Right lobe of liver (tissue), 6 donors: ENCODE data around the gene ANKH. TPM values are rescaled to one million over a fixed set of nuclear protein-coding genes. Genes with fewer than 3 reads are reported as not detected.
A peak's percentile ranks its signal among the peaks of the same experiment; 100 is the strongest.

Source experiments
- ATAC-seq, 4 donors: fragments of 200-7000 bp; cut with Tn5 transposase; one replicate each; pipeline ENCODE4 v1.9.1; 2020; ENCODE audit warnings: mild to moderate bottlenecking in 4 of 4, moderate library complexity in 4 of 4
- DNase-seq, 3 donors: peaks; one replicate each; pipeline ENCODE4 v3.0.0-alpha.2; 2020
- H3K27ac ChIP-seq, 3 donors: fragments of 200-600 bp; one replicate each; pipeline ENCODE4 v1.8.0; 2022
- H3K27me3 ChIP-seq, 2 donors: fragments of 200-600 bp; one replicate each; pipeline ENCODE4 v1.8.0; 2022
- H3K36me3 ChIP-seq, 4 donors: fragments of 200-600 bp; sonication (generic) in 1 of 4; one replicate each; pipeline versions ENCODE4 v1.5.1 to v1.8.0; 2017 to 2022; ENCODE audit warnings: control low read depth in 1 of 4
- H3K4me1 ChIP-seq, 4 donors: fragments of 200-600 bp; sonication (generic) in 1 of 4; one replicate each; pipeline versions ENCODE4 v1.5.1 to v1.8.0; 2017 to 2022; ENCODE audit warnings: control low read depth in 1 of 4
- H3K4me3 ChIP-seq, 3 donors: fragments of 200-600 bp; one replicate each; pipeline ENCODE4 v1.8.0; 2022
- H3K9me3 ChIP-seq, 4 donors: fragments of 200-600 bp; sonication (generic) in 1 of 4; one replicate each; pipeline versions ENCODE4 v1.5.1 to v1.8.0; 2017 to 2022; ENCODE audit warnings: control low read depth in 1 of 4
- POLR2A ChIP-seq: fragments of 450-650 bp; IDR thresholded peaks from one replicate; pipeline ENCODE4 v1.6.1; 2017; ENCODE audit warnings: antibody characterized with exemption, mild to moderate bottlenecking
- WGBS: methylation state at CpG from one replicate; pipeline ENCODE4 v1.1.6; 2018; ENCODE audit warnings: low coverage, low lambda C conversion rate; ENCODE audit not compliant: insufficient coverage; ENCODE audit errors: missing lambda C conversion rate; 5-methylcytosine and 5-hydroxymethylcytosine counted together
- intact Hi-C, 2 donors: fragments of 100-400 bp; cut with DNase I; formaldehyde crosslinking; loops; one replicate each; pipeline versions ENCODE4 v1.11.2 to v1.14.1; 2022
- total RNA-seq, 6 experiments: library from RNA; depleted of rRNA in 2 of 6; stranded (reverse); fragments of >200 nt in 2 of 6; fragmentation: NEBNext Ultra II Directional in 3 of 6; extraction: Animal tissue kit (Norgen Biotek cat#: 25700) in 3 of 6; gene quantifications; one replicate each; pipeline versions ENCODE4 v1.1.0 to v1.2.4, GENCODE V29; 2016 to 2023
- TF ChIP-seq, protein P1 (sequence below), 4 donors: fragments of 200-600 bp in 3 of 4; fragments of 450-650 bp in 1 of 4; IDR thresholded peaks; one replicate each; pipeline versions ENCODE4 v1.5.1 to v1.8.0; 2016 to 2022; ENCODE audit warnings: antibody characterized with exemption in 4 of 4, mild to moderate bottlenecking in 2 of 4
- donor health status: DM: no; HTN: yes; CAD: no.
- donor health status: DM: no; HTN: no; CAD: no.
- donor health status: DM: no; HTN: no; CAD: no.
- donor health status: DM: no; HTN: yes; CAD: no.
- donor health status: DM: no; HTN: yes; CAD: no.

Gene ANKH
- total RNA-seq, 6 experiments from 2014 or later, result 38.5 to 121 (median 61.9) TPM

DNA sequence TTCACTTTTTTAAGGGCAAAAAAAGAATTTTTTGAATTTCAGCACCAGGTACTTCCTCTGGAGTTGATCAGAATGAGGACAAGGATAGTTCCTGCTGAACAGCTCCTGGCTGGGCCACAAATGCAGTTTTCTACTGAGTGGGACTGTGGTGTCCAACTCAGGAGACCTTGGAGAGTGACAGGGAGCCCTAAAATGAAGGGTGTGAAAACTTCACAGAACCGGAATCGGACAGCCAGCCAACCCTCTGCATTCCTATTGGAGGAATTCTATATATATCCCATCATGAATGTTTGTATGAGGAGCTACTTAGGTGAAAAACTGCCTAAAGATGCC lies 40.6 kb downstream of the ANKH start:
- ATAC-seq (peak in 2 of 4 donors; percentile 5 to 6), DNase-seq (no peak)
- H3K27ac ChIP-seq, result peak overlapping the region in 1 of 3 donors; percentile 30
- WGBS, result no CpG with 5 or more reads among the region's 2 CpGs
- intact Hi-C loops, result no loop called here
- TF ChIP-seq POLR2A, result no peak
- TF ChIP-seq, protein P1, sequence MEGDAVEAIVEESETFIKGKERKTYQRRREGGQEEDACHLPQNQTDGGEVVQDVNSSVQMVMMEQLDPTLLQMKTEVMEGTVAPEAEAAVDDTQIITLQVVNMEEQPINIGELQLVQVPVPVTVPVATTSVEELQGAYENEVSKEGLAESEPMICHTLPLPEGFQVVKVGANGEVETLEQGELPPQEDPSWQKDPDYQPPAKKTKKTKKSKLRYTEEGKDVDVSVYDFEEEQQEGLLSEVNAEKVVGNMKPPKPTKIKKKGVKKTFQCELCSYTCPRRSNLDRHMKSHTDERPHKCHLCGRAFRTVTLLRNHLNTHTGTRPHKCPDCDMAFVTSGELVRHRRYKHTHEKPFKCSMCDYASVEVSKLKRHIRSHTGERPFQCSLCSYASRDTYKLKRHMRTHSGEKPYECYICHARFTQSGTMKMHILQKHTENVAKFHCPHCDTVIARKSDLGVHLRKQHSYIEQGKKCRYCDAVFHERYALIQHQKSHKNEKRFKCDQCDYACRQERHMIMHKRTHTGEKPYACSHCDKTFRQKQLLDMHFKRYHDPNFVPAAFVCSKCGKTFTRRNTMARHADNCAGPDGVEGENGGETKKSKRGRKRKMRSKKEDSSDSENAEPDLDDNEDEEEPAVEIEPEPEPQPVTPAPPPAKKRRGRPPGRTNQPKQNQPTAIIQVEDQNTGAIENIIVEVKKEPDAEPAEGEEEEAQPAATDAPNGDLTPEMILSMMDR (IDR thresholded peaks at IDR 0.05), result no peak
- no peaks in the 10 kb centered on the region for H3K27me3 ChIP-seq
- peaks cover 0 to 25% (median 5%) of the 10 kb centered on the region in 4 donors for H3K4me1 ChIP-seq
- H3K9me3 ChIP-seq, result no peaks in the 10 kb centered on the region
- H3K36me3 ChIP-seq, result no peaks in the 10 kb centered on the region
- H3K4me3 ChIP-seq, result no peak overlapping the region

DNA sequence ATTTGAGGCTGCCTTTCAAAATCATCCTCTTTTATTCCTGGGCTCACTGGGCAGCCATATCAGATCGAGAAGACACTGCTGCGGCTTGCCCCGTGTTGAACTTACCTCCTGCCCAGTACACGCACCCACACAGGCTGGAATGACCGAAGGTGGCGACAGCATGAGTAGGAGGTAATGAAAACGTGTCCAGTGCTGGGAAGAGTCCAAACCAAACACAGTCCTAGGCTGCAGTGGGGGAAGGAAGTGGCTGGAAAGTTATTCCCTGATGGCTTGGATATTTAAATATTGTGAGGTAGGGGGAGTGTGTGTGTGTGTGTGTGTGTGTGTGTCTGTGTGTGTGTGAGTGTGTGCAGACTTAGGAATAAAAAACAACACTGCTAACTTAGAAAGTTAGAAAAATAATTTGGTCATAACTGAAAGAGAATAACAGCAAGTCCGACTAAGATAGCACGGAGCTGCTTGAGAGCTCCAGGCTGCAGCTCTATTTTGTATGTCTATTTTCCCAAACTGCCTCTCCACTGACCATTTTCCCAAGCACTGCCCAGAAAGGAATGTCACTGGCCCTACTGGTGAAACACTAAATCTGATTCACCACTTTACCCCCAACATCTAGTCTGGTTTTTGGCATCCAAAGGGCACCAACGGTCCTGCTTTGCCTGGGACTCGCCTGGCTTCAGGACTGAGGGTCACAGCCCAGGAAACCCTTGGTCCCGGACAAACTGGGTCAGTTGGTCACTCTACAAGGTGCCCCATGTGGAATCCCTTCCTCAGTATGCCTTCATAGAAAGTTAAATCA lies 41.2 kb downstream of the ANKH start:
- DNase-seq (peak; percentile 67 to 82 (median 67)), ATAC-seq (peak; percentile 72 to 94 (median 86))
- Histone ChIP-seq H3K9me3 (no peaks in the 10 kb centered on the region), H3K27me3 (no peaks in the 10 kb centered on the region), H3K4me3 (no peak overlapping the region), H3K4me1 (peaks cover 0 to 31% (median 5%) of the 10 kb centered on the region in 4 donors), H3K27ac (peak overlapping the region in 1 of 3 donors; percentile 30), H3K36me3 (no peaks in the 10 kb centered on the region)
- peak; percentile 34 for TF ChIP-seq POLR2A
- TF ChIP-seq, protein P1 (IDR thresholded peaks at IDR 0.05), result peak in 1 of 4 donors; percentile 7
- WGBS, result 34% methylated on average over 11 of the region's 12 CpGs
- intact Hi-C loops, result no loop called here

DNA sequence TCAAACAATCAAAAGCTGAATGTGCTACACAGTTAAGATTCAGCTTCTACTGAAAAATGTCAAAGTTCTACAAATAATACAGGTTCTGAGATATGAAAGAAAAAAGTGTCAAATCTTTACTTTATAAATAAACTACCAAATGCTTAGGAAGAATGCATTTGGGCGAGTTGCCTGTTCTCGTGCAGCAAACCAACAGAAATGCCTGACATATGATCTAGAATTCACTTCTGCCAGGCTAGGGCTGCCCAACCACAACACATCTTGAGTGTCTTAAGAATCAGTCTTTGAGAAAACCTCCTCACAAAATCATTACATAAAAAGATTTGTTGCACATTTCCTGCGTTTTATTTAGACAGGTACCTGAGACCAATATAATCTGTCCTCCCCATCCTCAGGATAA lies 42.2 kb downstream of the ANKH start:
- 85% methylated on average over 3 of the region's 3 CpGs for WGBS
- no peak overlapping the region for H3K27ac ChIP-seq
- DNase-seq (no peak), ATAC-seq (no peak)
- TF ChIP-seq, protein P1 (IDR thresholded peaks at IDR 0.05), result no peak
- TF ChIP-seq POLR2A, result no peak
- H3K9me3 ChIP-seq, result no peaks in the 10 kb centered on the region
- H3K4me1 ChIP-seq, result peaks cover 0 to 41% (median 5%) of the 10 kb centered on the region in 4 donors
- no peaks in the 10 kb centered on the region for H3K36me3 ChIP-seq
- H3K27me3 ChIP-seq, result no peaks in the 10 kb centered on the region
- intact Hi-C loops, result no loop called here
- H3K4me3 ChIP-seq, result no peak overlapping the region

DNA sequence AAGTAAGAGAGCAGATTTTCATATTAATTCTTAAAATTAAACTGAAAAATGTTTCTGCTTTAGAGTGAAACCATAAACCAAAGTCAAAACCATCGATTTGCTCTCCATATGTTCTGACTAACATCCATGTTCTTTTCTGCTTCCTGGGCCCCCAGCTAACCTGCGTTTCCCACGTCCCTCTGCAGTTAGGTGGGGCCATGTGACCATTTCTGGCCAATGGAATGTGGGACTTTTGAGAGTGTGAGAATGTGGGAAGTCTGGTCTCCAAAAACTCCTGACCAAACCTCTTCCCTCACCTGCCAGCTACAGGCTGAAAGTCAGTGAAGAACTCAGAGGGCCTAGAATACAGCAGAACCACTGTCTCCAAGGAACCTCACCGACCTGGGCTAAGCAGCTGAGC lies 44.9 kb downstream of the ANKH start:
- intact Hi-C loops, result no loop called here
- no peak overlapping the region for H3K4me3 ChIP-seq
- no peak overlapping the region for H3K27ac ChIP-seq
- ATAC-seq, result no peak
- H3K27me3 ChIP-seq, result no peaks in the 10 kb centered on the region
- H3K9me3 ChIP-seq, result no peaks in the 10 kb centered on the region
- peaks cover 0 to 46% (median 5%) of the 10 kb centered on the region in 4 donors for H3K4me1 ChIP-seq
- no peaks in the 10 kb centered on the region for H3K36me3 ChIP-seq
- TF ChIP-seq, protein P1 (IDR thresholded peaks at IDR 0.05), result no peak
- TF ChIP-seq POLR2A, result no peak
- no peak for DNase-seq
- 91% methylated on average over 3 of the region's 4 CpGs for WGBS
